GM12878 (cell line): ENCODE results near the gene MELTF.

Experiments
- CTCF ChIP-seq, 3 experiments: IDR thresholded peaks in 2 of 3; conservative IDR thresholded peaks in 1 of 3; 2 replicates each; pipeline ENCODE4 v1.5.1; 2011; ENCODE audit warnings: low read depth in 3 of 3, low read length in 3 of 3, mild to moderate bottlenecking in 3 of 3, control low read depth in 2 of 3, moderate library complexity in 2 of 3, inconsistent platforms in 1 of 3, mixed read lengths in 1 of 3; ENCODE audit not compliant: control insufficient read depth in 2 of 3, insufficient read depth in 1 of 3; ENCODE audit errors: extremely low read depth in 1 of 3
- ELK1 ChIP-seq: IDR thresholded peaks from 2 replicates; pipeline ENCODE4 v1.6.1; 2012; ENCODE audit warnings: low read depth, low read length, improper control_type of control experiment
- POLR2A ChIP-seq: IDR thresholded peaks from 2 replicates; pipeline ENCODE4 v1.6.1; 2011; ENCODE audit warnings: low read depth, mild to moderate bottlenecking, low read length
- ZZZ3 ChIP-seq: IDR thresholded peaks from 2 replicates; pipeline ENCODE4 v1.6.1; 2011; ENCODE audit warnings: low read depth; ENCODE audit not compliant: control insufficient read depth, insufficient read length

DNA sequence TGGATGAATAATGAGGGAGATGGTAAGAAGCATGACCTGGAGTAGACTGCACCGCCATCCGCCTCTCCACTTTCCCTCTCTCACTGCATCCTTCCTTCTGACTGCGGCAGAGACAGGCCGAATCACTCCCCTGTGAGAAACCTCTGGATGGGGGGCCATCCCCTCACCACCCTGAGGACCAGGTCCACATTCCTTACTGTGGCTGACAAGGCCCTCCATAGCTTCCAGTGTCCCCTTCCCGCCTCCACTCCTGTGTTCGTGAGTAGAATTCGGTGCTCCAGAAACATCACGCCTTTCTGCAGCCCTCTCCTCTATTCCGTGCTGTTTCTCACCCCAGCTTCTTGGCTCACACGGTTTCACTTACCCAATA is 63.8 kb downstream of the MELTF start:
- TF ChIP-seq POLR2A (no peak), ELK1 (no peak), CTCF (IDR thresholded peaks at IDR 0.05 in 2 of 3, conservative IDR thresholded peaks at IDR 0.05 in 1 of 3; ENCODE audit: control insufficient read depth in 2 of 3, extremely low read depth in 1 of 3, insufficient read depth in 1 of 3, low read depth in 3 of 3, low read length in 3 of 3) (no peak), ZZZ3 (no peak)
